ENCODE results near the gene VPS9D1.
"Not testable (repeated sequence)": the region's sequence is repeated elsewhere in the genome, so short reads cannot be mapped to it uniquely, and the experiment has no call there.

VPS9D1 gene

GRCh38 chr16:89691986-89692569, 28.6 kb downstream of the VPS9D1 start:
- no peak for DNase-seq

GRCh38 chr16:89691231-89691985, 29.3 kb downstream of the VPS9D1 start:
- DNase-seq, result no peak

- no peak for DNase-seq
These were observed 30.3 kb downstream of the VPS9D1 start for GRCh38 chr16:89690392-89690901.

- DNase-seq, result not testable (repeated sequence)
These were observed 31.1 kb downstream of the VPS9D1 start for GRCh38 chr16:89689621-89690020.

GRCh38 chr16:89689142-89689541, 31.6 kb downstream of the VPS9D1 start:
- DNase-seq, result no peak

GRCh38 chr16:89688395-89688794, 32.3 kb downstream of the VPS9D1 start:
- no peak for DNase-seq

- peak in 1 of 5 experiments; percentile 33 for DNase-seq
These were observed 33.4 kb downstream of the VPS9D1 start for GRCh38 chr16:89687092-89687940.

- DNase-seq, result peak; percentile 82 to 85 (median 84)
These were observed 34.1 kb downstream of the VPS9D1 start, which contains the start of gene CDK10 for GRCh38 chr16:89686520-89687091. Gene CDK10, plus strand, starts transcription at chr16:89686689. Its CDS starts 22 bp downstream, at chr16:89686711.

GRCh38 chr16:89685916-89686315, 34.8 kb downstream of the VPS9D1 start:
- no peak for DNase-seq

GRCh38 chr16:89678258-89678657, 42.4 kb downstream of the VPS9D1 start:
- DNase-seq, result no peak

GRCh38 chr16:89672177-89672941, 48.3 kb downstream of the VPS9D1 start:
- DNase-seq, result no peak

GRCh38 chr16:89671565-89671964, 49.1 kb downstream of the VPS9D1 start:
- DNase-seq, result not testable (repeated sequence)

- DNase-seq, result no peak
These were observed 49.9 kb downstream of the VPS9D1 start for GRCh38 chr16:89670496-89671431.

GRCh38 chr16:89669755-89670154, 50.9 kb downstream of the VPS9D1 start:
- no peak for DNase-seq

- no peak for DNase-seq
These were observed 51.9 kb downstream of the VPS9D1 start for GRCh38 chr16:89668790-89669158.

- no peak for DNase-seq
These were observed 53.1 kb downstream of the VPS9D1 start for GRCh38 chr16:89667633-89668032.

GRCh38 chr16:89667000-89667399, 53.7 kb downstream of the VPS9D1 start:
- not testable (repeated sequence) for DNase-seq

- not testable (repeated sequence) for DNase-seq
These were observed 56.5 kb downstream of the VPS9D1 start for GRCh38 chr16:89664238-89664637.

GRCh38 chr16:89661215-89661614, 59.5 kb downstream of the VPS9D1 start:
- no peak for DNase-seq

GRCh38 chr16:89660146-89660545, 60.6 kb downstream of the VPS9D1 start:
- DNase-seq, result no peak
